SIG-M5 treated with dmso at 0.1 percent for 504 hours (cell line): ENCODE data around the gene ADRA1B.
A peak's percentile ranks its signal among the peaks of the same experiment; 100 is the strongest.
"Not testable (repeated sequence)": the region's sequence is repeated elsewhere in the genome, so short reads cannot be mapped to it uniquely, and the experiment has no call there.

Source experiments
- DNase-seq: peaks from one replicate; lab custom pipeline; 2025; ENCODE audit not compliant: unreplicated experiment; lab: John Stamatoyannopoulos, UW

Gene ADRA1B

GRCh38 chr5:160009591-160009989 lies 93.3 kb downstream of the ADRA1B start:
- no peak for DNase-seq

- DNase-seq, result peak; percentile 28
These were observed 95.2 kb downstream of the ADRA1B start for GRCh38 chr5:160011471-160011870.

GRCh38 chr5:160014197-160014596 lies 97.9 kb downstream of the ADRA1B start:
- not testable (repeated sequence) for DNase-seq

- DNase-seq, result no peak
These were observed 102.8 kb downstream of the ADRA1B start for GRCh38 chr5:160018945-160019625.

- DNase-seq, result no peak
These were observed 104.0 kb downstream of the ADRA1B start for GRCh38 chr5:160020266-160020770.

GRCh38 chr5:160020964-160021363 lies 104.7 kb downstream of the ADRA1B start:
- DNase-seq, result no peak

GRCh38 chr5:160021831-160022446 lies 105.7 kb downstream of the ADRA1B start:
- DNase-seq, result peak; percentile 77
